OCI-M2 (cell line): ENCODE measurements around the gene CASP7.

Experiments
- DNase-seq: peaks from one replicate; lab custom pipeline; 2025; ENCODE audit not compliant: unreplicated experiment; lab: John Stamatoyannopoulos, UW

CASP7 gene

GRCh38 chr10:113665806-113666354 is 13.8 kb upstream of the CASP7 start:
- no peak for DNase-seq

DNA sequence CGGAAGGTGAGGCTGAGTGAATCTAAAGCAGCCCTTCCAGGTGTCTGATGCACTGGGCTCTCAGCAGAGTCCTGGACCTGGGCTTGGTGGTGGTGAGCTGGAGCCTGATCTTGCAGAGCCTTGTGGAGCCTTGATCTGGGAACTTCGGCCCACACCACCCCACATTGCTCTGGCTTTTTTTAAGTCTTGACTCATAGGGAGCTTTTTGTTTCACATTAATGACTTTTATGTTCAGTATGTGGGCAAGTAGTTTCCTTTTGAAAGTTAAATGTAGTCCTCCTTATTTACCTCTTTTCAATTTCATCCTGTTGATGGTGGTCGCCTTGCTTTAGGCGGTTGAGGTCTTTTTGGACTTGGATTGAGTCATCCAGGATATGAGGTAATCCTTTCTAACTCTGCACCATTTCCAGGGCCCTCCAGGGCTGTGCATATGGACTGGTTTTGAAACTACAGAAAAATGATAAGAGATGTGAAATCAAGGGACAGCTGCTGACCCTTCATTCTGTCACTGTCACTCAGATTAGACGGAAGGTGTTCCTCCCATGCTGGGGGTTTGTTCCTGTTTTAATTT is 12.9 kb upstream of the CASP7 start:
- no peak for DNase-seq

DNA sequence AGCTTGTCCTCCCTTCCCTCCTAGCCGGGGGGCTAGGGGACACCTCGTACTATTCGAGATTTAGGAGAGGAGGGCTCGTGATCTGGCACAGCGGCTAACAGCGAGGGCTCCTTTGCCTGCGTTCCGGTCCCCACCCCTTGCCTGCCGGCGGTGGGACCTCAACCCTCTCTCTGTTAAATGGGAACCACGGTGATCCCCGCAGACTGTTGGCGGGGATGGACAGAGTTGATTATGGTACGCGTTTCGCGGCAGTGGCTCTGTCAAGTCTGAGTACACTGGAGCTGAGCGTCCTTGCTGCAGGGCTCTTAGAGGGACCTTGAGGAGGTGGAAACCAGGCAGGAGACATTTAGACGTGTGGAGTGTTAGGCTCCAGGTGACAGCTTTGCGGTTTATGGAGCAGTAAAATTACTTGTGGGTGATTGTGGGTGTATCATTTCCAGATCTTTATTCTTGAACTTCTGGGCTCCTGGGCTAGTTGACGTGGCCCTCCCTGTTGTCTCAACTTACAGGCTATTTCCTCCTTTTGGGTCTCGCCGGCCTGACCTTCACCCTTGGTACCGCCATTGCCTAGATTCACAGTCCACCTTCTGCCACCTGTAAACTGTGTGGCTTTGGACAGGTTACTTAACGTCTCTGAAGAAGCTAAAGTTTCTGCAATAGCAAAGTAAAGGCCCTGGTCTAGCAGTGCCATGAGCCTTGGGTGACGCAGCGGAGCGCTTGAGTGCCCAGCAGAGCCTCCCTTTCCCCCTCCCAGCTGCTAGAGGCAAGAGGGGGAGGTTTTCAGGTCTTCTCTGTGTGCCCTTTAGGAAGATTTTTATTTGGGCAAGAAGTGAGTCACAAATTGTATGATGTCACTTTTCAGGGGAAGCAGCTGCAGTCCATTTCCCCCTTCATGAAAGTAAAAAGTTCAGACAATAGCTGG is 739 bp downstream of the CASP7 start:
- DNase-seq, result no peak

GRCh38 chr10:113681533-113682470 is 2.1 kb downstream of the CASP7 start:
- DNase-seq, result no peak

GRCh38 chr10:113683300-113683699 is 3.6 kb downstream of the CASP7 start:
- no peak for DNase-seq

- DNase-seq, result no peak
Observed at GRCh38 chr10:113686028-113686427, 6.3 kb downstream of the CASP7 start.

GRCh38 chr10:113687037-113687436 is 7.3 kb downstream of the CASP7 start:
- no peak for DNase-seq

DNA sequence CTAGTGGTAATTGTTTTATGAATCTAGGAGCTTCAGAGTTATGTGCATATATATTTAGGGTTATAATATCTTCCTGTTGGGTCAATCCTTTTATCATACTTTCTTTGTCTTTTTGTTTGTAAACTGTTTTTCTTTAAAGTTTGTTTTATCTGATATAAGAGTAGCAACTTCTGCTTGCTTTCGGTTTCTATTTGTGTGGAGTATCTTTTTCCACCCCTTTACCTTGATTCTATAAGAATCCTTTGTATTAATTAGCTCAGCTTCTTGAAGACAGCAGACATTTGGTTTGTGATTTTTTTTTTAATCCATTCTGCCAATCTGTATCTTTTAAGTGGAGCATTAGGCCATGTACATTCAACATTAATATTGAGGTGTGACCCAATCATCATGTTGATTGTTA is 9.3 kb downstream of the CASP7 start:
- DNase-seq, result no peak

DNA sequence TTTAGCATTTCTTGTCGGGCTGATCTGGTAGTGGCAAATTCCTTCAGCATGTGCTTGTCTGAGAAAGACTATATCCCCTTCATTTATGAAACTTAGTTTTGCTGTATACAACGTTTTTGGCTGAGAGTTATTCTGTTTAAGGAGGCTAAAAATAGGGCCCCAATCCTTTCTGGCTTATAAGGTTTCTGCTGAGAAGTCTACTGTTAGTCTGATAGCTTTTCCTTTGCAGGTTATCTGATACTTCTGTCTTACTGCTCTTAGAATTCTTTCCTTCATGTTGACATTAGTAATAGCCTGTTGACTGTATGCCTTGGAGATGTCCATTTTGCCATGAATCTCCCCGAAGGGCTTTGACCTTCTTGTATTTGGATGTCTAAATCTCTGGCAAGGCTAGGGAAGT is 9.9 kb downstream of the CASP7 start:
- no peak for DNase-seq

DNA sequence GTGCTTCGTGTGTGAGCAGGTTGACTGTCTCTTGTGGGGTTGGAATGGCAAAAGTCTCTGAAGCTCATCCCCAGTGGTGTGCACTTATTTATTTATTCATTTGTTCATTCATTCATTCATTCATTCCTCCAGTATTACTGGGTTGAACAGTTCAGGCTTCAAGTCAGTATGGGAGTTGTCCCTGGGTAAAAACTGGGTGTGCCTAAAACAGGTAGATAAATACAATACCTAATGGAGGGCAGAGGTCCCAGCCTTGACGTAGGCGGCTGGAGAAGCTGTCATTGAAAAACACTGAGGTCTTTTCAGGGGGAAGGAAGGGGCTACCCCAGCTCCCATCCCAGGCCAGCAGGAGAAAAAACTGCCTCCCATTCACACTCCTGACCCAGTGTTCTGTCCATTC is 11.0 kb downstream of the CASP7 start:
- DNase-seq, result no peak

GRCh38 chr10:113691381-113691780 is 11.7 kb downstream of the CASP7 start:
- DNase-seq, result no peak

GRCh38 chr10:113692271-113692670 is 12.6 kb downstream of the CASP7 start:
- DNase-seq, result no peak

GRCh38 chr10:113693348-113693747 is 13.6 kb downstream of the CASP7 start:
- no peak for DNase-seq

DNA sequence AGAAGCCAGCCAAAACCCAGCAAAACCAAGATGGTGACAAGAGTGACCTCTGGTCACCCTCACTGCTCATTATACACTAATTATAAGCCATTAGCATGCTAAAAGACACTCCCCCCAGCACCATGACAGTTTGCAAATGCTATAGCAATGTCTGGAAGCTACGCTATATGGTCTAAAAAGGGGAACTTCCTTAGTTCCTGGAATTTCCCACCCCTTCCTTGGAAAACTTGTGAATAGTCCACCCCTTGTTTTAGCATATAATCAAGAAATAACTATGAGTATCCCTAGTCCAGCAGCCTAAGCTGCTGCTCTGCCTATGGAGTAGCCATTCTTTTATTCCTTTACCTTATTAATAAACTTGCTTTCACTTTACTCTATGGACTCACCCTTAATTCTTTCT is 16.0 kb downstream of the CASP7 start:
- DNase-seq, result no peak

- no peak for DNase-seq
Observed at GRCh38 chr10:113697595-113697994, 17.9 kb downstream of the CASP7 start.

DNA sequence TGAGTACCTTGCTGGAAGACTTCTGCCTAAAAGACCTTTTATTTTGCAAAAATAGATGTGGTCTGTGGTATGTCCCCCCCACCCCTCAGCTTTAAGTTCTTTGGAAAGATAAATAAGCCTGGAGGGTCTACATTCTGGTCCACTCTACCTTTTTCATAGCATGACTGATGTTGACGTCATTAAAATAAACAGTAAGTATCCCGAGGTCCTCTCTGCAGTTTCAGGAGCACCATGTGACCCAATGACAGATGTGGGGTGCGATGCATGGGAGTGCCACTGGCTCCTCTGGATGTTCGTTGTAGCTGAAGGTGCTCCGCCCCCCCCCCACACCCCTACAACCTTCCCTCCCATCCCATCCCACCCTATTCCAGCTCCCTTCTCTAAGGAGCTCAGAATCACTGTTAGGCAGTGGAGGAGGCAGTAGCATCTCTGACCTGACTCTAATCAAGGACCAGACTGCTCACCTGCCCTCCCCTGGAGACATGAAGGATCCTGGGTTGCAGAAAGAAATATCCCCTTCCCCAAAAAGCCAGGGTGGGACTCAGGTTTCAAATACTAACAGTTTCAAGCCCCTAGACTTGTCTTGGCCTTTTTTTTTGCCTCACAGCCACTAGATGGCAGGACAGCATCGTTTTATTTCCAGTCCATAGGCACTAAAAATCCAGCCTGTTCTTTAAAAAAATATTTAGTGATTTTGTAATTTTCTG is 25.1 kb downstream of the CASP7 start:
- no peak for DNase-seq

GRCh38 chr10:113705344-113705652 is 25.6 kb downstream of the CASP7 start:
- DNase-seq, result no peak

DNA sequence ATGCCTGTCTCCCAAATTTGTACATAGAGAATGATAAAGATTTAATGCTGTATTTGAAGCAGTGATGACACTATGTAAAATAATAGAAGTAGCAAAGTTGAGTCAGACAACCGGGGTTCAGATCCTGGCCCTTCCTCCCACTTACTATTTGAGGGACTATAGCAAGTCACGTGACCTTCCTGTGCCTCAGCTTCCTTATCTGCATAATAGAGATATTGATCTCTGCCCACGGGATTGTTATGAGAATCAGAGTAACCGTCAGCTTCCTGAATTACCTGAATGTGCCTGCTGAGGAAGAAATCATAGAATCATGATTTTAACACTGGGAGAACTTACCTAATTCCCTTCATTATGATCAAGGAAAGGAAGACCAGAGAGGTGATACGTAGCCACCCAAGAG is 26.9 kb downstream of the CASP7 start:
- no peak for DNase-seq

GRCh38 chr10:113708640-113709039 is 28.9 kb downstream of the CASP7 start:
- no peak for DNase-seq

DNA sequence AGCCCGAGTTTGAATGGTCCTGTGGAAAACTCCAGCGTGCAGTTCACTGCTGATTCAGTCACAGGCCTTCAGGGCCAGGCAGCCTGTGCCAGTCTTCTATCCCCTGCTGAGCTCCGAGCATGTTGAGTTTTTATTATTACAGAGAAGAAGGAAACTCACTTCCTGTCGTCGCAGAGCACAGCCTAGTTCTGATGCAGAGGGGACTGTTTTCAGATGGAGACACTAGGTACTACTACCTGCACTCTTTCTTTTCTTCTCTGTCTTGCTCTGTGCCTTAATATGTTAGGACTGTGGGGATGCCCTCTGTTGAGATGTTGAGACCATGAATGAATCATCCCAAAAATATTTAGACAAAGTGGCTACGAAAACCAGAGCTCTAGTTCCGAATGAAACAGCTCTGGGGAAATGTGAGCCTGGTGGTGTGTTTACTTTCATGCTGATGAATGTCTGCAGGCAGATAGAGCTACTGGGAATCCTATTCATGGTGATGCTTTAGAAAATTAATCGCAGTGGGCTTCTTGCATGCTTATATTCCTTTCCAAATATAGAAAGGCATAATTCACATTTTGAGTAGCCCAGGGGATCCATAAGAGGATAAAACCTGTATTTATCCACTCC is 29.6 kb downstream of the CASP7 start:
- DNase-seq, result no peak
